ENCODE data around the gene NFIX. TPM values are rescaled to one million over a fixed set of nuclear protein-coding genes. Genes with fewer than 3 reads are reported as not detected.

NFIX gene
- total and polyA plus RNA-seq, 9 of the 15 experiments (the other 6 are each of a cell fraction or from before 2014, with no cell fraction given), result 0.28 to 26.8 (median 5.4) TPM

DNA sequence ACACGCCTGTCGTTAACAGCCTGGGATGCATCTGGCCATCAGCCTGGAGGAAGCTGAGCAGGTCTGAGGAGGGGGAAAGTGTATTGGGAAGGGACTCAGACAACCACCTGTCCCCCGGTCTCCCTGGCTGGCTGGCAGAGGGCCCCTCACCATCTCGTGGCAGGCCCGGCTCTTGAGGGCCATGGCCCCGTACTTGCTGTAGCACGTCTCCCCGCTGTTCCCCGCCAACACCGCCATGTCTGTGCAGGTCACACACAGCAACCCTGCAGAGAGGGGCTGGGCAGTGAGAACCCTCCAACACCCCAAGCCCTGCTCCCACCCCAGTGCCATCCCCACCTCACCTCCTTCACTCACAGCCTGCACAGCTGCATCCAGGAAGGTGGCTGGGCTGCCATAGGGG lies 117.3 kb downstream of the NFIX start (continued):
- no peak for TF ChIP-seq POLR2B (IDR thresholded peaks at IDR 0.05; ENCODE audit: low read depth, partially characterized antibody)
- no peak for TF ChIP-seq RBM39 (optimal IDR thresholded peaks at IDR 0.05; ENCODE audit: low read depth, low read length)

DNA sequence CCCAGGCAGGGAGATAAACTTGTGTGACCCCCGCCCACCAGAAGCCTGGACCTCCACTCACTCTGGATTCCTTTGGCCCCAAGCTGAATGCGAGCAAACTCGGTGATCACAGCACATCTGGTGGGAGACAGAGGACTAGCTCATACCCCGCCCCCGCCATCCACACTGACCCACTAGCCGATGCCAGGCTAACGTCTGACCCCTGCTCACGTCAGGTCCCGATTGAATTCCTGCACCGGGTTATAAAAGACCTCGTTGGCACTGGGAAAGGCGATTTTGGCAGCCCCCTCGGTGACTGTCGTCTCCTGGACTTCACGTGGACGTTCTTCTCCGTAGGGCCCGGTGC lies 120.6 kb downstream of the NFIX start:
- intact Hi-C loops (cut with micrococcal nuclease), result loop anchor here (2.0 kb wide), 1 partner anchor 13 kb away; the partner anchor contains the start of gene LYL1

More for the DNA sequence above, 120.6 kb downstream of the NFIX start:
- Histone ChIP-seq H3K27me3 (ENCODE audit: control insufficient read depth in 2 of 2, insufficient read depth in 2 of 2, low read length in 2 of 2) (no peaks in the 10 kb centered on the region), H3K4me3 (peak overlapping the region; percentile 90), H3K4me2 (ENCODE audit: insufficient read depth, low read length) (peak overlapping the region; percentile 96), H3K27ac (ENCODE audit: extremely low read depth, low read depth, low read length) (peak overlapping the region; percentile 77), H3K9me3 (replicated peaks; ENCODE audit: control insufficient read depth, insufficient read depth, low read depth, low read length) (no peaks in the 10 kb centered on the region), H3K9ac (ENCODE audit: insufficient read depth in 1 of 2, low read depth in 2 of 2, low read length in 2 of 2) (peak overlapping the region; percentile 87 to 97), H3K36me3 (ENCODE audit: control insufficient read depth, insufficient read depth, low read length) (peaks cover 56% of the 10 kb centered on the region), H3K4me1 (replicated peaks in 1 of 2; ENCODE audit: control insufficient read depth in 2 of 2, insufficient read depth in 2 of 2, low read length in 2 of 2) (peaks cover 19 to 41% of the 10 kb centered on the region in 2 experiments; a peak in 4 of 5 replicates), H3K9me1 (ENCODE audit: control insufficient read depth, insufficient read depth, low read length) (peaks cover 12% of the 10 kb centered on the region), H2AFZ (ENCODE audit: low read depth, low read length) (0 out of 2 replicates have a peak overlapping the region, but pooled peaks have one; percentile 64), H3K79me2 (ENCODE audit: control insufficient read depth, insufficient read depth, low read length) (peaks cover 61% of the 10 kb centered on the region), H4K20me1 (replicated peaks; ENCODE audit: control insufficient read depth, insufficient read depth, low read length) (peaks cover 21% of the 10 kb centered on the region; the same call in 1 of the 2 replicates)
- TF ChIP-seq SAP30 (IDR thresholded peaks at IDR 0.05; ENCODE audit: borderline replicate concordance, insufficient read depth, low read depth, low read length, poor library complexity, severe bottlenecking) (no peak), HDAC6 (IDR thresholded peaks at IDR 0.05; ENCODE audit: low read depth, low read length) (no peak), ESRRA (IDR thresholded peaks at IDR 0.05; ENCODE audit: borderline replicate concordance, low read depth) (no peak), EGR1 (conservative IDR thresholded peaks at IDR 0.05) (peak; percentile 65), SMARCE1 (IDR thresholded peaks at IDR 0.05) (no peak)
- ChIA-PET CTCF (ENCODE audit: low intra/inter-chr PET ratio) (interaction anchor here (1.2 kb wide), 1 partner anchor 12 kb away, joined by 3 read pairs; no protein-coding TSS in a partner anchor), POLR2A (interaction anchor here (4.9 kb wide), 1 partner anchor 37 kb away, joined by 31 read pairs; no protein-coding TSS in a partner anchor)
- FAIRE-seq (no peak), DNase-seq (ENCODE audit: extremely low read depth in 1 of 4, low spot score in 3 of 4) (peak in 2 of 4 experiments; percentile 27 to 53), ATAC-seq (no peak)
- in situ Hi-C loops (cut with MboI), result no loop called here
- WGBS (ENCODE audit: insufficient coverage, low coverage, missing lambda C conversion rate), result 0% methylated on average over 17 of the region's 18 CpGs
- no TSS peak for BruUV-seq (replicated peaks)
